ENCODE results near the gene ERBB4.

- TF ChIP-seq POLR2AphosphoS5 (IDR thresholded peaks at IDR 0.05) (no peak), CTCF (IDR thresholded peaks at IDR 0.05) (no peak)
These were observed 702.2 kb downstream of the ERBB4 start for GRCh38 chr2:211836409-211836808.

Measured in prostate gland (tissue), 2 donors.